Parathyroid adenoma (tissue), 2 donors: ENCODE results near the gene ANKRD31.

ENCODE experiments used
- H2AFZ ChIP-seq: fragments of 300-600 bp; sonication (generic); one replicate; pipeline ENCODE4 v1.7.0; 2017; ENCODE audit warnings: antibody characterized with exemption, mild to moderate bottlenecking
- H3K27ac ChIP-seq: fragments of 300-600 bp; sonication (generic); one replicate; pipeline ENCODE4 v1.7.0; 2017
- H3K27me3 ChIP-seq: fragments of 300-600 bp; sonication (generic); one replicate; pipeline ENCODE4 v1.7.0; 2017; ENCODE audit warnings: low read length; ENCODE audit not compliant: control insufficient read depth, insufficient read depth
- H3K36me3 ChIP-seq: fragments of 300-600 bp; sonication (generic); one replicate; pipeline ENCODE4 v1.7.0; 2017; ENCODE audit warnings: low read length; ENCODE audit not compliant: control insufficient read depth, insufficient read depth
- H3K4me1 ChIP-seq: fragments of 300-600 bp; sonication (generic); one replicate; pipeline ENCODE4 v1.7.0; 2017; ENCODE audit warnings: control low read depth
- H3K4me2 ChIP-seq: fragments of 300-600 bp; sonication (generic); one replicate; pipeline ENCODE4 v1.7.0; 2017; ENCODE audit warnings: low read length
- H3K4me3 ChIP-seq: fragments of 300-600 bp; sonication (generic); one replicate; pipeline ENCODE4 v1.7.0; 2017; ENCODE audit warnings: low read depth, low read length
- H3K79me2 ChIP-seq: fragments of 300-600 bp; sonication (generic); one replicate; pipeline ENCODE4 v1.7.0; 2017; ENCODE audit warnings: control low read depth
- H3K9ac ChIP-seq: fragments of 300-600 bp; sonication (generic); one replicate; pipeline ENCODE4 v1.7.0; 2017; ENCODE audit warnings: mild to moderate bottlenecking
- H3K9me3 ChIP-seq: fragments of 300-600 bp; sonication (generic); one replicate; pipeline ENCODE4 v1.7.0; 2017; ENCODE audit warnings: low read length; ENCODE audit not compliant: control insufficient read depth
- TF ChIP-seq, protein P1 (sequence below): fragments of 300-600 bp; sonication (generic); IDR thresholded peaks from one replicate; pipeline ENCODE4 v1.7.0; 2017; ENCODE audit warnings: antibody characterized with exemption, mild to moderate bottlenecking
- donor health status: primary hyperparathyroidism.

ANKRD31 gene

DNA sequence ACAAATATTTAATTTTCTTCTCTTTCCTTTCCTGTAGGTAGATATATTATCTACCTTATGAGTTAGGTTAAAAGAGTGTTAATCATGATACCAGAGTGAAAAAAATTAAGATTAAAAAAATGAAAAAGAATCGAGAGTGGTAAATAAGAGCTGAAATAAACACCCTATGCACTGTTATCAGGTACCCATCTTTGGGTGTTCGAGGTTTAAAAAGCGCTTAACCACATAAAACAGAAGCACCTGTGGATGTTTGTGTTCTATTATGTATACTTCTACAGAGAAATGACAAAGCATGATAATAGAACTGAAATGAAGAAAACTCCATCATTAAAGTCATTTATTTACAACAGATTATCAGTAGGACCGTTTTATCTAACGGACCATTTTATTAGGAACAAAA, 158.7 kb downstream of the ANKRD31 start:
- H3K4me1 ChIP-seq = peaks cover 39% of the 10 kb centered on the region
- no peak overlapping the region for H3K9ac ChIP-seq
- no peak overlapping the region for H2AFZ ChIP-seq
- no peak overlapping the region for H3K4me2 ChIP-seq
- H3K27me3 ChIP-seq = no peaks in the 10 kb centered on the region
- no peaks in the 10 kb centered on the region for H3K9me3 ChIP-seq
- H3K4me3 ChIP-seq = no peak overlapping the region
- TF ChIP-seq, protein P1, sequence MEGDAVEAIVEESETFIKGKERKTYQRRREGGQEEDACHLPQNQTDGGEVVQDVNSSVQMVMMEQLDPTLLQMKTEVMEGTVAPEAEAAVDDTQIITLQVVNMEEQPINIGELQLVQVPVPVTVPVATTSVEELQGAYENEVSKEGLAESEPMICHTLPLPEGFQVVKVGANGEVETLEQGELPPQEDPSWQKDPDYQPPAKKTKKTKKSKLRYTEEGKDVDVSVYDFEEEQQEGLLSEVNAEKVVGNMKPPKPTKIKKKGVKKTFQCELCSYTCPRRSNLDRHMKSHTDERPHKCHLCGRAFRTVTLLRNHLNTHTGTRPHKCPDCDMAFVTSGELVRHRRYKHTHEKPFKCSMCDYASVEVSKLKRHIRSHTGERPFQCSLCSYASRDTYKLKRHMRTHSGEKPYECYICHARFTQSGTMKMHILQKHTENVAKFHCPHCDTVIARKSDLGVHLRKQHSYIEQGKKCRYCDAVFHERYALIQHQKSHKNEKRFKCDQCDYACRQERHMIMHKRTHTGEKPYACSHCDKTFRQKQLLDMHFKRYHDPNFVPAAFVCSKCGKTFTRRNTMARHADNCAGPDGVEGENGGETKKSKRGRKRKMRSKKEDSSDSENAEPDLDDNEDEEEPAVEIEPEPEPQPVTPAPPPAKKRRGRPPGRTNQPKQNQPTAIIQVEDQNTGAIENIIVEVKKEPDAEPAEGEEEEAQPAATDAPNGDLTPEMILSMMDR = no peak
- H3K27ac ChIP-seq = no peak overlapping the region
- H3K79me2 ChIP-seq = no peaks in the 10 kb centered on the region
- H3K36me3 ChIP-seq = no peaks in the 10 kb centered on the region

DNA sequence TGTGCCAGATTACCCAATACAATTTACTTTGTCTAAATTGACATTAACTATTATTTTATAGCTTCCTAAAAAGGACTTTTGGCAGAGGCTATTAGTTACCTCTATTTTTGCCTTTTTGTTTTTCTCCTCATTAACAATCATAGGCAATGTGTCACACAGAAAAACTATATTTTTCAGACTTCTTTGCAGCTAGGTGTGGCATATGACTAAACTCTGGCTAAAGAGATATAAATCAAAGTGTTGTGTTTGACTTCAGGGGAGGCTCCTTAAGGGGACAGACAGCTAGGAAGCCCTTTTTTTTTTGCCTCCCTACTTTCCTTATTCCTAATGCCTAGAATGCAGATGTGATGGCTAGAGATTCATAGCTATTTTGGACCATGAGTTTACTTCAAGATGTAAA, 164.6 kb downstream of the ANKRD31 start:
- H3K9ac ChIP-seq = no peak overlapping the region
- H3K9me3 ChIP-seq = no peaks in the 10 kb centered on the region
- H2AFZ ChIP-seq = no peak overlapping the region
- H3K36me3 ChIP-seq = no peaks in the 10 kb centered on the region
- peaks cover 7% of the 10 kb centered on the region for H3K4me1 ChIP-seq
- TF ChIP-seq, protein P1 = no peak
- no peaks in the 10 kb centered on the region for H3K79me2 ChIP-seq
- H3K27ac ChIP-seq = no peak overlapping the region
- no peak overlapping the region for H3K4me3 ChIP-seq
- no peaks in the 10 kb centered on the region for H3K27me3 ChIP-seq
- H3K4me2 ChIP-seq = no peak overlapping the region

DNA sequence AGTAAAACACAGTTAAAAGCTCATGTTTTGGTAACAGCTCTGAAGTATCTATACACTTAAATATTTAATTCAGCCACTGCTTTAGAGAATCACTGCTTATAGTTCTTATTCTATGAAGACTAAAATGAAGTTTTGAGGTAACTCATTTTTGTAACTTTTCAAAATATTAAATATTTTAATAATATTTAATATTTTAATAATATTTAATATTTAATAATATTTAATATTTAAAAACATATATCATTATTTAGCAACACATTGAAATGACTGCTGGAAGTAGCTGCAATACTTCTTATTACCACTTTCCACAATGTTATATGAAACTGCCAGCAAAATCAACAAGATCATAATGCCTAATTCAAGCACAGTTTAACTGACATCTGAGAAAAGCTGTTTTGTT, 165.6 kb downstream of the ANKRD31 start:
- no peak overlapping the region for H3K27ac ChIP-seq
- no peaks in the 10 kb centered on the region for H3K9me3 ChIP-seq
- TF ChIP-seq, protein P1 = no peak
- H3K4me2 ChIP-seq = no peak overlapping the region
- no peak overlapping the region for H2AFZ ChIP-seq
- H3K4me3 ChIP-seq = no peak overlapping the region
- H3K4me1 ChIP-seq = peaks cover 5% of the 10 kb centered on the region
- no peak overlapping the region for H3K9ac ChIP-seq
- no peaks in the 10 kb centered on the region for H3K79me2 ChIP-seq
- H3K27me3 ChIP-seq = no peaks in the 10 kb centered on the region
- no peaks in the 10 kb centered on the region for H3K36me3 ChIP-seq

DNA sequence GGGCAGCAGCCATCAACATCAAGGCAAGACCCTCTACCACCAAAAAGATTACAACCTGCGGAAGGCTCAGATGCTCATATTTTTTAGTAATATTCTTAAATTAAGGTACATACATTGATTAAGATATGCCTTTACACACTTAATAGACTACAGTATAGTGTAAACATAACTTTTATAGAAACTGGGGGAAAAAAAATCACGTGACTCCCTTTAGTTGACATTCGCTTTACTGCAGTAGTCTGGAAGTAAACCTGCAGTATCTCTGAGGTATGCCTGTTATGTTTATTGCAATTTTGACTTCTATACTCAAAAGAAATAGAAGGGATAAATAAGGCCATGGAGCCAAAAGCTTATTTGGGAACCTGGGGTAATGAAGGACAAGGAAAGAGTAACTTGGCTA, 169.2 kb downstream of the ANKRD31 start:
- TF ChIP-seq, protein P1 = no peak
- Histone ChIP-seq H3K27me3 (no peaks in the 10 kb centered on the region), H3K4me1 (peaks cover 17% of the 10 kb centered on the region), H3K9ac (no peak overlapping the region), H3K4me3 (no peak overlapping the region), H3K27ac (no peak overlapping the region), H3K36me3 (no peaks in the 10 kb centered on the region), H3K79me2 (no peaks in the 10 kb centered on the region), H3K4me2 (no peak overlapping the region), H3K9me3 (no peaks in the 10 kb centered on the region), H2AFZ (no peak overlapping the region)

DNA sequence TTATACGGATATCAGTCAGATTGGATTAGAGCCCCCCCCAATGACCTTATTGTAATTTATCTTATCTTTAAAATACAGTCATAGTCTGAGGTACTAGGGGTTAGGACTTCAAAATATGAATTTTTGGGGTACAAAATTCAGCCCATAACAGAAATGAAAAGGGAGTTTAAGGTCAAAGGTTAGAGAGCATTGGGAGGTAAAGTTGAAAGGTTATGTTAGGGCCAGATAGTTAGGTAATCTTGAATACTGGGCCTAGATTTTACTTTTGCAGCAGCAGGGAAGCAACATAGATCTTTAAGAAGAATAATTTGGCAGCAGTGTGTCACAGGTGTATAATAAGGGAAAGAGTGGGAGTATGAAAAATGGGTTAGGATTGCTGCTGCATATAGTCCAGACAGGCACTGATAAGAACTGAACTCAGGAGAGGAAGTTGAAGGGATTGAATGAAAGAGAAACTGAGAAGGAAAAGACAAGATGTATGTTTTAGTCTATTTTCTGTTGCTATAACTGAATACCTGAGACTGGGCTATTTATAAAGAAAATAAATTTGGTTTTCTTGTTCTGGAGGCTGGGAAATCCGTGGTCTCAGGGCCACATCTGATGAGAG, 173.7 kb downstream of the ANKRD31 start:
- Histone ChIP-seq H3K27ac (no peak overlapping the region), H3K4me3 (no peak overlapping the region), H3K9ac (no peak overlapping the region), H3K27me3 (no peaks in the 10 kb centered on the region), H3K36me3 (no peaks in the 10 kb centered on the region), H2AFZ (peak overlapping the region; percentile 9), H3K79me2 (no peaks in the 10 kb centered on the region), H3K9me3 (no peaks in the 10 kb centered on the region), H3K4me2 (no peak overlapping the region), H3K4me1 (peaks cover 40% of the 10 kb centered on the region)
- TF ChIP-seq, protein P1 = no peak
